ENCODE data around the gene TNFAIP8L1.

The TNFAIP8L1 gene

DNA sequence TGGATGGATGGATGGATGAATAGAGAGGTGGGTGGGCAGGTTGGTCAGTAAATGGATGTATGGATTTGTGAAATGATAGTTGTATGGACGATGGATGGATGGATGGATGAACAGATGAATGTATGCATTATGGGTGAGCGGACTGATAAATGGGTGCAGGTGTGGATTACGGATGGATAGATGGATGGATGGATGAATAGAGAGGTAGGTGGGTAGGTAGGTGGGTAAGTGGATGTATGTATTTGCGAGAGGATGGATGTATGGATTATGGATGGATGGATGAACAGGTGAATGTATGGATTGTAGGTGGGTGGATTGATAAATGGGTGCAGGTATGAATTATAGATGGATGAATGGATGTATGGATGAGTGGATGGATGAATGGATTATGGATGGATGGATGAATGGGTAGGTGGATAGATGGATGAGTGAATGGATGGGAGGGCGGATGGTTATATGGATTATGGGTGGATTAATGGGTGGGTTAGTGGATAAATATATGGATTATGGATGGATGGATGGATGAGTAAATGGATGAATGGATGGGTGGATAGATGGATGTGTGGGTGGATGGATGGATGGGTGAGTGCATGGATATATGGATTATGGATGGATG is 37.0 kb upstream of the TNFAIP8L1 start:
- Histone ChIP-seq H3K4me1 (ENCODE audit: control insufficient read depth, insufficient read depth, low read length) (0 out of 2 replicates have a peak, but pooled peaks cover 3% of the 10 kb centered on the region), H3K4me3 (ENCODE audit: low read depth, low read length) (no peak overlapping the region), H3K36me3 (ENCODE audit: control insufficient read depth in 2 of 2, insufficient read depth in 1 of 2, low read length in 2 of 2) (no peaks in the 10 kb centered on the region), H3K27ac (ENCODE audit: extremely low read depth, low read depth, low read length) (no peak overlapping the region), H3K9me3 (ENCODE audit: control insufficient read depth, insufficient read depth, low read depth, low read length) (no peaks in the 10 kb centered on the region)
- TF ChIP-seq, protein P1, sequence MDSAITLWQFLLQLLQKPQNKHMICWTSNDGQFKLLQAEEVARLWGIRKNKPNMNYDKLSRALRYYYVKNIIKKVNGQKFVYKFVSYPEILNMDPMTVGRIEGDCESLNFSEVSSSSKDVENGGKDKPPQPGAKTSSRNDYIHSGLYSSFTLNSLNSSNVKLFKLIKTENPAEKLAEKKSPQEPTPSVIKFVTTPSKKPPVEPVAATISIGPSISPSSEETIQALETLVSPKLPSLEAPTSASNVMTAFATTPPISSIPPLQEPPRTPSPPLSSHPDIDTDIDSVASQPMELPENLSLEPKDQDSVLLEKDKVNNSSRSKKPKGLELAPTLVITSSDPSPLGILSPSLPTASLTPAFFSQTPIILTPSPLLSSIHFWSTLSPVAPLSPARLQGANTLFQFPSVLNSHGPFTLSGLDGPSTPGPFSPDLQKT (IDR thresholded peaks at IDR 0.05; ENCODE audit: borderline replicate concordance, low read depth, low read length): no peak
- TF ChIP-seq ZNF777 (tag by site-specific recombination; IDR thresholded peaks at IDR 0.05; ENCODE audit: borderline replicate concordance) (no peak), ZNF670 (tag by site-specific recombination; IDR thresholded peaks at IDR 0.05; ENCODE audit: low read depth) (no peak), ZNF658 (tag by site-specific recombination; IDR thresholded peaks at IDR 0.05) (no peak), ZNF664 (tag by site-specific recombination; IDR thresholded peaks at IDR 0.05) (no peak), ZNF555 (tag by site-specific recombination; conservative IDR thresholded peaks at IDR 0.05) (no peak), ZNF776 (tag by site-specific recombination; IDR thresholded peaks at IDR 0.05; ENCODE audit: borderline replicate concordance) (peak; percentile 75), ZNF701 (tag by site-specific recombination; IDR thresholded peaks at IDR 0.05) (no peak), ZBTB17 (tag by site-specific recombination; IDR thresholded peaks at IDR 0.05) (peak; percentile 97), ZNF596 (tag by site-specific recombination; IDR thresholded peaks at IDR 0.05) (no peak), ZEB2 (tag by site-specific recombination; IDR thresholded peaks at IDR 0.05) (peak; percentile 42; the same call in 1 of the 2 replicates), ZNF529 (tag by site-specific recombination; IDR thresholded peaks at IDR 0.05; ENCODE audit: insufficient replicate concordance) (no peak), ZNF791 (tag by site-specific recombination; IDR thresholded peaks at IDR 0.05) (0 out of 2 replicates have a peak, but pooled peaks have one; percentile 9), ZNF704 (tag by site-specific recombination; IDR thresholded peaks at IDR 0.05) (no peak), ZIC2 (tag by site-specific recombination; IDR thresholded peaks at IDR 0.05) (no peak), ZBTB7A (tag by site-specific recombination; IDR thresholded peaks at IDR 0.05; ENCODE audit: low read depth) (no peak), ZFP41 (tag by site-specific recombination; IDR thresholded peaks at IDR 0.05; ENCODE audit: borderline replicate concordance) (no peak), ZNF548 (tag by site-specific recombination; IDR thresholded peaks at IDR 0.05) (no peak), ZSCAN18 (tag by site-specific recombination; IDR thresholded peaks at IDR 0.05) (no peak), ZNF366 (tag by site-specific recombination; conservative IDR thresholded peaks at IDR 0.05) (peak; percentile 96)
- TF ChIP-seq, protein P2, sequence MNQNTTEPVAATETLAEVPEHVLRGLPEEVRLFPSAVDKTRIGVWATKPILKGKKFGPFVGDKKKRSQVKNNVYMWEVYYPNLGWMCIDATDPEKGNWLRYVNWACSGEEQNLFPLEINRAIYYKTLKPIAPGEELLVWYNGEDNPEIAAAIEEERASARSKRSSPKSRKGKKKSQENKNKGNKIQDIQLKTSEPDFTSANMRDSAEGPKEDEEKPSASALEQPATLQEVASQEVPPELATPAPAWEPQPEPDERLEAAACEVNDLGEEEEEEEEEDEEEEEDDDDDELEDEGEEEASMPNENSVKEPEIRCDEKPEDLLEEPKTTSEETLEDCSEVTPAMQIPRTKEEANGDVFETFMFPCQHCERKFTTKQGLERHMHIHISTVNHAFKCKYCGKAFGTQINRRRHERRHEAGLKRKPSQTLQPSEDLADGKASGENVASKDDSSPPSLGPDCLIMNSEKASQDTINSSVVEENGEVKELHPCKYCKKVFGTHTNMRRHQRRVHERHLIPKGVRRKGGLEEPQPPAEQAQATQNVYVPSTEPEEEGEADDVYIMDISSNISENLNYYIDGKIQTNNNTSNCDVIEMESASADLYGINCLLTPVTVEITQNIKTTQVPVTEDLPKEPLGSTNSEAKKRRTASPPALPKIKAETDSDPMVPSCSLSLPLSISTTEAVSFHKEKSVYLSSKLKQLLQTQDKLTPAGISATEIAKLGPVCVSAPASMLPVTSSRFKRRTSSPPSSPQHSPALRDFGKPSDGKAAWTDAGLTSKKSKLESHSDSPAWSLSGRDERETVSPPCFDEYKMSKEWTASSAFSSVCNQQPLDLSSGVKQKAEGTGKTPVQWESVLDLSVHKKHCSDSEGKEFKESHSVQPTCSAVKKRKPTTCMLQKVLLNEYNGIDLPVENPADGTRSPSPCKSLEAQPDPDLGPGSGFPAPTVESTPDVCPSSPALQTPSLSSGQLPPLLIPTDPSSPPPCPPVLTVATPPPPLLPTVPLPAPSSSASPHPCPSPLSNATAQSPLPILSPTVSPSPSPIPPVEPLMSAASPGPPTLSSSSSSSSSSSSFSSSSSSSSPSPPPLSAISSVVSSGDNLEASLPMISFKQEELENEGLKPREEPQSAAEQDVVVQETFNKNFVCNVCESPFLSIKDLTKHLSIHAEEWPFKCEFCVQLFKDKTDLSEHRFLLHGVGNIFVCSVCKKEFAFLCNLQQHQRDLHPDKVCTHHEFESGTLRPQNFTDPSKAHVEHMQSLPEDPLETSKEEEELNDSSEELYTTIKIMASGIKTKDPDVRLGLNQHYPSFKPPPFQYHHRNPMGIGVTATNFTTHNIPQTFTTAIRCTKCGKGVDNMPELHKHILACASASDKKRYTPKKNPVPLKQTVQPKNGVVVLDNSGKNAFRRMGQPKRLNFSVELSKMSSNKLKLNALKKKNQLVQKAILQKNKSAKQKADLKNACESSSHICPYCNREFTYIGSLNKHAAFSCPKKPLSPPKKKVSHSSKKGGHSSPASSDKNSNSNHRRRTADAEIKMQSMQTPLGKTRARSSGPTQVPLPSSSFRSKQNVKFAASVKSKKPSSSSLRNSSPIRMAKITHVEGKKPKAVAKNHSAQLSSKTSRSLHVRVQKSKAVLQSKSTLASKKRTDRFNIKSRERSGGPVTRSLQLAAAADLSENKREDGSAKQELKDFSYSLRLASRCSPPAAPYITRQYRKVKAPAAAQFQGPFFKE (tag by site-specific recombination; IDR thresholded peaks at IDR 0.05; ENCODE audit: borderline replicate concordance): 0 out of 2 replicates have a peak, but pooled peaks have one; percentile 21
- TF ChIP-seq, protein P3, sequence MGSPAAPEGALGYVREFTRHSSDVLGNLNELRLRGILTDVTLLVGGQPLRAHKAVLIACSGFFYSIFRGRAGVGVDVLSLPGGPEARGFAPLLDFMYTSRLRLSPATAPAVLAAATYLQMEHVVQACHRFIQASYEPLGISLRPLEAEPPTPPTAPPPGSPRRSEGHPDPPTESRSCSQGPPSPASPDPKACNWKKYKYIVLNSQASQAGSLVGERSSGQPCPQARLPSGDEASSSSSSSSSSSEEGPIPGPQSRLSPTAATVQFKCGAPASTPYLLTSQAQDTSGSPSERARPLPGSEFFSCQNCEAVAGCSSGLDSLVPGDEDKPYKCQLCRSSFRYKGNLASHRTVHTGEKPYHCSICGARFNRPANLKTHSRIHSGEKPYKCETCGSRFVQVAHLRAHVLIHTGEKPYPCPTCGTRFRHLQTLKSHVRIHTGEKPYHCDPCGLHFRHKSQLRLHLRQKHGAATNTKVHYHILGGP (tag by site-specific recombination; IDR thresholded peaks at IDR 0.05): no peak
- TF ChIP-seq, protein P4, sequence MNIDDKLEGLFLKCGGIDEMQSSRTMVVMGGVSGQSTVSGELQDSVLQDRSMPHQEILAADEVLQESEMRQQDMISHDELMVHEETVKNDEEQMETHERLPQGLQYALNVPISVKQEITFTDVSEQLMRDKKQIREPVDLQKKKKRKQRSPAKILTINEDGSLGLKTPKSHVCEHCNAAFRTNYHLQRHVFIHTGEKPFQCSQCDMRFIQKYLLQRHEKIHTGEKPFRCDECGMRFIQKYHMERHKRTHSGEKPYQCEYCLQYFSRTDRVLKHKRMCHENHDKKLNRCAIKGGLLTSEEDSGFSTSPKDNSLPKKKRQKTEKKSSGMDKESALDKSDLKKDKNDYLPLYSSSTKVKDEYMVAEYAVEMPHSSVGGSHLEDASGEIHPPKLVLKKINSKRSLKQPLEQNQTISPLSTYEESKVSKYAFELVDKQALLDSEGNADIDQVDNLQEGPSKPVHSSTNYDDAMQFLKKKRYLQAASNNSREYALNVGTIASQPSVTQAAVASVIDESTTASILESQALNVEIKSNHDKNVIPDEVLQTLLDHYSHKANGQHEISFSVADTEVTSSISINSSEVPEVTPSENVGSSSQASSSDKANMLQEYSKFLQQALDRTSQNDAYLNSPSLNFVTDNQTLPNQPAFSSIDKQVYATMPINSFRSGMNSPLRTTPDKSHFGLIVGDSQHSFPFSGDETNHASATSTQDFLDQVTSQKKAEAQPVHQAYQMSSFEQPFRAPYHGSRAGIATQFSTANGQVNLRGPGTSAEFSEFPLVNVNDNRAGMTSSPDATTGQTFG (tag by site-specific recombination; IDR thresholded peaks at IDR 0.05; ENCODE audit: borderline replicate concordance): 0 out of 2 replicates have a peak, but pooled peaks have one; percentile 8
- ChIA-PET POLR2A (no interaction called here), CTCF (no interaction called here)

Data from HEK293 (cell line).